Mucosa of descending colon (tissue), 3 donors: ENCODE data around the gene IL1RAP. TPM values are rescaled to one million over a fixed set of nuclear protein-coding genes. Genes with fewer than 3 reads are reported as not detected.

Source experiments
- ATAC-seq: fragments of 200-7000 bp; cut with Tn5 transposase; one replicate; pipeline ENCODE4 v1.9.1; 2020; ENCODE audit warnings: mild to moderate bottlenecking, moderate library complexity
- DNase-seq, 3 donors: peaks; one replicate each; pipeline ENCODE4 v3.0.0-alpha.2; 2020
- H3K36me3 ChIP-seq: fragments of 200-600 bp; one replicate; pipeline ENCODE4 v1.8.0; 2021; ENCODE audit warnings: low read depth, mild to moderate bottlenecking
- H3K4me1 ChIP-seq: fragments of 200-600 bp; one replicate; pipeline ENCODE4 v1.8.0; 2021; ENCODE audit warnings: low read depth, mild to moderate bottlenecking
- H3K4me3 ChIP-seq: fragments of 200-600 bp; one replicate; pipeline ENCODE4 v1.8.0; 2021; ENCODE audit warnings: mild to moderate bottlenecking
- H3K9me3 ChIP-seq: fragments of 200-600 bp; one replicate; pipeline ENCODE4 v1.8.0; 2021; ENCODE audit warnings: mild to moderate bottlenecking
- CTCF ChIP-seq: fragments of 200-600 bp; IDR thresholded peaks from one replicate; pipeline ENCODE4 v1.8.0; 2022; ENCODE audit warnings: antibody characterized with exemption, mild to moderate bottlenecking
- intact Hi-C, 2 donors: fragments of 100-400 bp; cut with DNase I in 1 of 2; cut with micrococcal nuclease in 1 of 2; formaldehyde crosslinking; loops; one replicate each; pipeline versions ENCODE4 v1.11.0 to v1.11.1; 2022; cut with DNase I, micrococcal nuclease
- total RNA-seq, 3 donors: library from RNA; stranded (reverse); fragmentation: NEBNext Ultra II Directional in 2 of 3; extraction: Animal tissue kit (Norgen Biotek cat#: 25700) in 2 of 3; gene quantifications; one replicate each; pipeline versions ENCODE4 v1.2.1 to v1.2.4, GENCODE V29; 2021 to 2023
- donor health status: DM: no; HTN: no; CAD: no; lungs with moderate emphysema.
- donor health status: DM: no; HTN: no; CAD: no.
- donor health status: DM: no; HTN: yes; CAD: no.

The IL1RAP gene
- total RNA-seq, 3 donors from 2014 or later = 4.8 to 8.3 (median 5.2) TPM

DNA sequence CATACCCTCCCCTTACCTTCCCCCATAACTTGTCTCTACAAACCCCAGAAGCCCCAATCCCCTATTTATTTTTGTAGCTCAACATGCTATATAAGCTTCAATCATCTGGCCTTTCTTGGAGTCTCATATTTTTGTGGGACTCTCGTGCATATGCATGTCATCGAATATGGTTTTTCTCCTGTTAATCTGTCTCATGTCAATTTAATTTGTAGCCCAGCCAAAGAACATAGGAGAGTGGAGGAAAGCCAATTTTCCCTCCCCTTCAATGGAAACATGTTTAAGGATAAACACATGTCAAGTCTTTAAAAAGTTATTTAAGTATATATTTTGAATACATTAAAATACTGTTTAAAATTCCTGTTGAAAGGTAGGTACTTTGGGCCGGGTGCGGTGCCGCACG is 176.4 kb downstream of the IL1RAP start:
- DNase-seq = no peak
- H3K4me1 ChIP-seq = no peaks in the 10 kb centered on the region
- intact Hi-C loops = no loop called here

DNA sequence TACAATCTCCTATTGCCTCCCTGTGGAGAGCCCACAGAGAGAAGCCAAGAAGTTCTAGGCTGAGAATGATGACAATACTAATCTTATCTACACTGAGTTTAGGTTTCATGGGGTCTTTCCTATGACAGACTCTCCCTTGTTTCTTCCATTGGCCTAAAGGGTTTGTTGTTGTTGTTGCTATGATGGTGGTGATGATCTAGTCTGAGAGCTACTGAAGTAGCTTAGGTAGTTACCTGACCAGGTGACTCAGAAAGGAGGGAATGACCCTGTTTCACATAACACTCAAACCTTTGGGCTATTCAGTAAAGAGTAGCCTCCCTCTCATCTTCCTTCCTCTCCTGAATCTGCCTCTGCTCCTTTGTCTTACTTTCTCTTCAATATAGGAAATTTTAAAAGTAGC is 178.4 kb downstream of the IL1RAP start:
- H3K4me3 ChIP-seq = no peak overlapping the region
- ATAC-seq (no peak), DNase-seq (no peak)
- H3K36me3 ChIP-seq = no peaks in the 10 kb centered on the region
- no peak for TF ChIP-seq CTCF
- H3K4me1 ChIP-seq = no peaks in the 10 kb centered on the region
- no peaks in the 10 kb centered on the region for H3K9me3 ChIP-seq
- intact Hi-C loops = no loop called here

More for the DNA sequence above, 176.4 kb downstream of the IL1RAP start:
- no peak overlapping the region for H3K4me3 ChIP-seq
- no peaks in the 10 kb centered on the region for H3K36me3 ChIP-seq
- TF ChIP-seq CTCF = no peak
- ATAC-seq = no peak
- no peaks in the 10 kb centered on the region for H3K9me3 ChIP-seq

DNA sequence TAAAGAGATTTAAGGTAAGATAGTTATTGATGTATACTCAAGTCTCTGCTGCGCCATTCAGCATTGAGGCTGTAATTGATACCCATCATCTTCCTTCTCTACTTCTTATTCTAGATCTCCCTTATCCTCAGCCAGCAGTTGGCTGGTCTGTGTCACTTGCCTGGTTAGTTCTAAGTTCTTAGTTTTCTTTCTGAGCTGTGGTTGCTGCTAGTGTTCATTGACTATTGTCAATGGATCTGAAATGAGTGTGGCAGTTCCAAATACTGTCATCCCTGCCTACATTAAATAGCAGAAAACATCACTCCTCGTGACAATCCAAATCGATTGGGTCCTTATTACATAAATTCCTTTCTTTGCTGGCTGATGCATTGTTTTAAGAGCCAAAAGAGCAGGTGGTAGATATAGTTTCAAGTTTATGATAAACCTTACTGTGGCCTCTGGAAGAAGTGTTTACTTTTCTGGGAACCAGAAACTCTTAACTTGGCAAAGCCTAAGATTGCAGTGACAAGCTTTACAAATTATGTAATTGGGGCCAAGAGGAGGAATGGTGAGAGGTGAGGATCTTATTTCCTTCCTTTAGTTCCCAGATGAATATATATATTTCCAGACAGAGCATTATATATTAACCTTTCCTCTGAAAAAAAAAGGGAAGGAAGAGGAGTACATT is 180.6 kb downstream of the IL1RAP start:
- Histone ChIP-seq H3K4me1 (no peaks in the 10 kb centered on the region), H3K36me3 (no peaks in the 10 kb centered on the region), H3K9me3 (no peaks in the 10 kb centered on the region), H3K4me3 (no peak overlapping the region)
- no peak for DNase-seq
- ATAC-seq = peak; percentile 32
- no peak for TF ChIP-seq CTCF
- intact Hi-C loops = no loop called here

DNA sequence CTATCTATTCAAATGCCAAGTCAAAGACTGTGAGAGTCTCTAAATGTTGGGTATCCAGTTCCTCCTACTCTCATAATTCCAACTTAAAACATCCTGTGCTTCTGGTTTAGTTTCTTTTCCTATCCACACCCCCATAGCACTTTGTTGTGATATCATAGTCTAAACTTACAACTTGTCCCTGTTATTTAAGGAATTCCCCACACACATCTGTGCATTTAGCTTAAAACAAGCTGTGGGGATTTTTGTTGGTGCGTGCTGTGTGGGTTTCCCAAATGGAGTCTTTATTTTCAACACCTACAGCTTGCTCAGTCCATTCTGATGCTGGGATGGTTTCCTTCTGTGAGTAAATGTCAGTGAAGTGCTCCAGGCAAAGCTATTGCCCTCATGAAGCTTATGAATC is 181.3 kb downstream of the IL1RAP start:
- no peak for ATAC-seq
- H3K36me3 ChIP-seq = no peaks in the 10 kb centered on the region
- no peaks in the 10 kb centered on the region for H3K4me1 ChIP-seq
- TF ChIP-seq CTCF = no peak
- H3K9me3 ChIP-seq = no peaks in the 10 kb centered on the region
- H3K4me3 ChIP-seq = no peak overlapping the region
- DNase-seq = no peak
- intact Hi-C loops = no loop called here

- TF ChIP-seq CTCF = no peak
- intact Hi-C loops = no loop called here
- Histone ChIP-seq H3K9me3 (no peaks in the 10 kb centered on the region), H3K4me3 (no peak overlapping the region), H3K36me3 (no peaks in the 10 kb centered on the region), H3K4me1 (no peaks in the 10 kb centered on the region)
- ATAC-seq (no peak), DNase-seq (no peak)
Measured at GRCh38 chr3:190695994-190696393, 182.1 kb downstream of the IL1RAP start.
